ENCODE results near the gene GRM5.

DNA sequence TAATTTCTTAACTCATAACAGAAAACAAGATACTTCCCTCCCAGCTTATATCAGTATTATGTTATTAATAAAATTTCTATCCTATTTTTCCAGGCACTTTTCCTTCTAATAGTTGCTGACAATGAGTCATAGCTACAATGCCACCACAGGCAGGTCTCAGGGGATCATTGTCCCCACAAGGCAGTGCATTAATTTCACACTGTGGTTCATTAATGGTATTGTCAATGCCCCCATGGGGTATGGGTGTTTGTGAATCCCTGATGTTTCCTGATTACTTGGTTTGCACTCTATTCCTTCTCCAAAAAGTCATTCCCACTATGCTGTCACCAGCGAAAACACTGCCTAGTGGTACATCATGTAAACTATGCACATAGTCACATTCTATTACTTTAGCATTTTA, 382.8 kb downstream of the GRM5 start:
- TF ChIP-seq, protein P1, sequence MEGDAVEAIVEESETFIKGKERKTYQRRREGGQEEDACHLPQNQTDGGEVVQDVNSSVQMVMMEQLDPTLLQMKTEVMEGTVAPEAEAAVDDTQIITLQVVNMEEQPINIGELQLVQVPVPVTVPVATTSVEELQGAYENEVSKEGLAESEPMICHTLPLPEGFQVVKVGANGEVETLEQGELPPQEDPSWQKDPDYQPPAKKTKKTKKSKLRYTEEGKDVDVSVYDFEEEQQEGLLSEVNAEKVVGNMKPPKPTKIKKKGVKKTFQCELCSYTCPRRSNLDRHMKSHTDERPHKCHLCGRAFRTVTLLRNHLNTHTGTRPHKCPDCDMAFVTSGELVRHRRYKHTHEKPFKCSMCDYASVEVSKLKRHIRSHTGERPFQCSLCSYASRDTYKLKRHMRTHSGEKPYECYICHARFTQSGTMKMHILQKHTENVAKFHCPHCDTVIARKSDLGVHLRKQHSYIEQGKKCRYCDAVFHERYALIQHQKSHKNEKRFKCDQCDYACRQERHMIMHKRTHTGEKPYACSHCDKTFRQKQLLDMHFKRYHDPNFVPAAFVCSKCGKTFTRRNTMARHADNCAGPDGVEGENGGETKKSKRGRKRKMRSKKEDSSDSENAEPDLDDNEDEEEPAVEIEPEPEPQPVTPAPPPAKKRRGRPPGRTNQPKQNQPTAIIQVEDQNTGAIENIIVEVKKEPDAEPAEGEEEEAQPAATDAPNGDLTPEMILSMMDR (IDR thresholded peaks at IDR 0.05) = no peak
- TF ChIP-seq POLR2A (IDR thresholded peaks at IDR 0.05) = no peak
